Ovary (tissue), 9 donors: ENCODE results near the gene GALNT3. TPM values are rescaled to one million over a fixed set of nuclear protein-coding genes. Genes with fewer than 3 reads are reported as not detected.

Source experiments
- DNase-seq, 5 donors: peaks; one replicate each; pipeline ENCODE4 v3.0.0-alpha.2; 2019 to 2020
- H3K27ac ChIP-seq, 2 donors: fragments of 200-600 bp; one replicate each; pipeline versions ENCODE4 v1.5.1 to v1.8.0; 2019 to 2022
- H3K27me3 ChIP-seq: fragments of 200-600 bp; one replicate; pipeline ENCODE4 v1.8.0; 2022
- H3K36me3 ChIP-seq: fragments of 200-600 bp; sonication (generic); one replicate; pipeline ENCODE4 v1.5.1; 2019
- H3K4me1 ChIP-seq: one replicate; pipeline ENCODE4 v1.8.1; 2013; ENCODE audit warnings: mild to moderate bottlenecking, moderate library complexity; ENCODE audit not compliant: insufficient read depth
- H3K4me3 ChIP-seq: fragments of 200-600 bp; sonication (generic); one replicate; pipeline ENCODE4 v1.5.1; 2017
- H3K9me3 ChIP-seq, 2 donors: fragments of 200-600 bp in 1 of 2; sonication (generic) in 1 of 2; one replicate each; pipeline versions ENCODE4 v1.5.1 to v1.8.1; 2013 to 2019; ENCODE audit warnings: mild to moderate bottlenecking in 1 of 2, moderate library complexity in 1 of 2
- EP300 ChIP-seq: sonication (generic); formaldehyde crosslinking; IDR thresholded peaks from one replicate; pipeline ENCODE4 v1.6.1; 2017; ENCODE audit warnings: antibody characterized with exemption
- POLR2A ChIP-seq: fragments of 450-650 bp; IDR thresholded peaks from one replicate; pipeline ENCODE4 v1.6.1; 2017; ENCODE audit warnings: antibody characterized with exemption, mild to moderate bottlenecking, moderate library complexity
- WGBS, 3 donors: extraction: QIAGEN DNeasy Blood & Tissue Kit in 1 of 3; methylation state at CpG; one replicate each; pipeline versions ENCODE4 v1.1.5 to v1.1.7; 2013 to 2017; 5-methylcytosine and 5-hydroxymethylcytosine counted together
- intact Hi-C, 4 donors: fragments of 100-400 bp; cut with DNase I; formaldehyde crosslinking; loops; one replicate each; pipeline versions ENCODE4 v1.11.0 to v1.15.1; 2022 to 2023
- polyA plus RNA-seq, 2 donors: library from polyadenylated mRNA; stranded (reverse); fragments of 200-250 nt in 1 of 2; fragments of 350-450 nt in 1 of 2; fragmentation: Illumina TruSeq in 1 of 2; extraction: RNeasy Lipid Tissue Mini Kit (QIAGEN cat#74804) in 1 of 2; gene quantifications; one replicate each; pipeline ENCODE4 v1.2.3, GENCODE V29; 2013 to 2014
- total RNA-seq, 7 donors: library from RNA; depleted of rRNA in 2 of 7; stranded (reverse); fragments of >200 nt in 2 of 7; fragmentation: NEBNext Ultra II Directional in 3 of 7; extraction: Animal tissue kit (Norgen Biotek cat#: 25700) in 3 of 7; gene quantifications; one replicate each; pipeline versions ENCODE4 v1.1.0 to v1.2.4, GENCODE V29; 2016 to 2023
- TF ChIP-seq, protein P1 (sequence below), 3 donors: fragments of 450-650 bp in 2 of 3; fragments of 200-600 bp in 1 of 3; IDR thresholded peaks; one replicate each; pipeline versions ENCODE4 v1.5.1 to v1.8.0; 2016 to 2022; ENCODE audit warnings: antibody characterized with exemption in 3 of 3, mild to moderate bottlenecking in 1 of 3
- donor health status: DM: no; HTN: no; CAD: no; lungs with moderate emphysema.
- donor health status: DM: no; HTN: no; CAD: no.
- donor health status: Bipolar disorder and iron deficiency.
- donor health status: DM: yes; HTN: yes; CAD: no.
- donor health status: DM: no; HTN: no; CAD: no.
- donor health status: DM: yes; HTN: yes; CAD: no.

GALNT3 gene
- total and polyA plus RNA-seq, 9 donors: 2.7 to 32.7 (median 5.2) TPM

DNA sequence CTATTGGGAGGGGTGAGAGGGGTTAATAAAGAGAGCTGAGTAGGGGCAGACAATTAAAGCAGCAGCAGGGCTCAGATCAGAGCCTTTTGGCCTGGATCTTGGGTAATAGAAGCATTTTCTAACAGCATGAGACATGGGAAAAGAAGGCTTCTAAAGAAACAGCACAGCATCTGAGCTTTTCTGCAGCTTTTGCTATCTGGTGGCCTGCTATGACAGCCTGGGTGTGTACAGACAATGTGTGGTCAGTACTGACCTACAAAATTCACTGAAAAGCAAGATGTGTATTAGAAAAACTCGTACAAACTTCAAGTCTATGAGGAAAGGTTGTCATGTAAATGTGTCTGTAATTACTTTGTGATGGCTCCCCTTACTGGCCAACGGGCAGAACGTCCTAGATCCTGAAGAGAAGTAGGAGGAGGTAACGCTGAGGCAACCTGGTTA lies 95.6 kb downstream of the GALNT3 start:
- TF ChIP-seq POLR2A (no peak), EP300 (no peak)
- TF ChIP-seq, protein P1, sequence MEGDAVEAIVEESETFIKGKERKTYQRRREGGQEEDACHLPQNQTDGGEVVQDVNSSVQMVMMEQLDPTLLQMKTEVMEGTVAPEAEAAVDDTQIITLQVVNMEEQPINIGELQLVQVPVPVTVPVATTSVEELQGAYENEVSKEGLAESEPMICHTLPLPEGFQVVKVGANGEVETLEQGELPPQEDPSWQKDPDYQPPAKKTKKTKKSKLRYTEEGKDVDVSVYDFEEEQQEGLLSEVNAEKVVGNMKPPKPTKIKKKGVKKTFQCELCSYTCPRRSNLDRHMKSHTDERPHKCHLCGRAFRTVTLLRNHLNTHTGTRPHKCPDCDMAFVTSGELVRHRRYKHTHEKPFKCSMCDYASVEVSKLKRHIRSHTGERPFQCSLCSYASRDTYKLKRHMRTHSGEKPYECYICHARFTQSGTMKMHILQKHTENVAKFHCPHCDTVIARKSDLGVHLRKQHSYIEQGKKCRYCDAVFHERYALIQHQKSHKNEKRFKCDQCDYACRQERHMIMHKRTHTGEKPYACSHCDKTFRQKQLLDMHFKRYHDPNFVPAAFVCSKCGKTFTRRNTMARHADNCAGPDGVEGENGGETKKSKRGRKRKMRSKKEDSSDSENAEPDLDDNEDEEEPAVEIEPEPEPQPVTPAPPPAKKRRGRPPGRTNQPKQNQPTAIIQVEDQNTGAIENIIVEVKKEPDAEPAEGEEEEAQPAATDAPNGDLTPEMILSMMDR (IDR thresholded peaks at IDR 0.05): peak in 1 of 3 donors; percentile 36
- 1 to 2% (median 2%) methylated on average over 4 of the region's 4 CpGs for WGBS, 3 donors
- Histone ChIP-seq H3K27me3 (no peaks in the 10 kb centered on the region), H3K27ac (no peak overlapping the region), H3K4me3 (no peak overlapping the region), H3K4me1 (no peaks in the 10 kb centered on the region), H3K36me3 (no peaks in the 10 kb centered on the region), H3K9me3 (no peaks in the 10 kb centered on the region)
- intact Hi-C loops: loop anchor here in 3 of 4 donors (1.0 to 10.0 kb wide), 2 partner anchors 294 to 297 kb away; no protein-coding TSS in a partner anchor
- DNase-seq: peak; percentile 13 to 48 (median 34)

DNA sequence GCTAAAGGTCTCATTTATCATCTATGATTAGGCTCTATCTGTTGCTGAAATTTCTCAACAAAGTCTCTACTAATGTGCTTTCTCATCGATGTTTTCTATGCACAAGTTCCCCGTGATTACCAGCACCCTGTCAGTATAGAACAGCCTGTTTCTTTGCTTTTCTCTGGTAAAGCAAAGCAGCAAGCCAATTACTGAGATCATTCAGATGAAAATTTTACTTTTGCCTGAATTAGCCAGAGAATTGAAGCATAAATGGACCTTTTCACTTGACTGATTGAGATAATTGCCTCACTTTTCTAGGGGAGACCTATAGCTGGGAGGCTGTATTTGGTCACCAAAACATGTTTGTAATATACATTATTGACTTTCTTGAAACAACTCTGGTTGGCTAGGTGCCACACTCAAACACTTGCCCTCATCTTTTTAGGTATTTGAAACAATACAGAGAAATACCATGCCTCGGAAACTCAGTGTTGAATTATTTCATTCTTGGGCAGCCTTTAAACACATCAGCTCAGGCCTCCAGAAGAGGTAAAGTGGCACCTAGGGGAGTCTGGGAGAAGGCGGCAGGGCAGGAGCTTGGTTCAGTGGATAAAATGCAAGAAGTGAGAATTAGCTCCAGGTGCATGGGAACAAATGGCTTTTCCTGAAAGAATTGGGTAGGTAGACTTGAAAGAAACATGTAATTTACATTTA lies 96.2 kb downstream of the GALNT3 start:
- WGBS, 3 donors: 93 to 96% (median 94%) methylated on average over 4 of the region's 4 CpGs

More for the DNA sequence above, 96.2 kb downstream of the GALNT3 start:
- TF ChIP-seq, protein P1 (IDR thresholded peaks at IDR 0.05): no peak
- no peak for TF ChIP-seq POLR2A
- no peaks in the 10 kb centered on the region for H3K4me1 ChIP-seq
- no peak for DNase-seq
- intact Hi-C loops: loop anchor here in 3 of 4 donors (1.0 to 10.0 kb wide), 2 partner anchors 293 to 297 kb away; no protein-coding TSS in a partner anchor
- no peaks in the 10 kb centered on the region for H3K36me3 ChIP-seq
- no peak overlapping the region for H3K27ac ChIP-seq
- no peak overlapping the region for H3K4me3 ChIP-seq
- no peaks in the 10 kb centered on the region for H3K9me3 ChIP-seq
- H3K27me3 ChIP-seq: no peaks in the 10 kb centered on the region

Other genes starting within 250 kb of the GALNT3 start
- gene TTC21B, start 159.5 kb upstream of the GALNT3 start, total RNA-seq: 10 to 100 TPM; 21.0 to 53.4 (median 23.1) TPM
- 10 to 100 TPM in 1 of 2 donors, 1 to 10 TPM in 1; 8.6 to 14.5 TPM for gene TTC21B, start 159.5 kb upstream of the GALNT3 start, polyA plus RNA-seq